DMS114 treated with DMSO at 0.1 percent for 48 hours (cell line): ENCODE results near the gene SPAG16.

Source experiments
- DNase-seq: peaks from one replicate; lab custom pipeline; 2025; ENCODE audit not compliant: unreplicated experiment; lab: John Stamatoyannopoulos, UW

The SPAG16 gene

GRCh38 chr2:213284105-213285090 is at the start of gene SPAG16:
Gene SPAG16 (plus strand): TSS chr2:213284464.
- DNase-seq, result peak; percentile 85

GRCh38 chr2:213234641-213235040 is 49.6 kb upstream of the SPAG16 start:
- DNase-seq, result no peak

GRCh38 chr2:213235741-213236140 is 48.5 kb upstream of the SPAG16 start:
- no peak for DNase-seq

- no peak for DNase-seq
Observed at GRCh38 chr2:213237251-213237650, 47.0 kb upstream of the SPAG16 start.

- DNase-seq, result no peak
Observed at GRCh38 chr2:213237787-213238186, 46.5 kb upstream of the SPAG16 start.

- no peak for DNase-seq
Observed at GRCh38 chr2:213238753-213239495, 45.3 kb upstream of the SPAG16 start.

- DNase-seq, result no peak
Observed at GRCh38 chr2:213241817-213242216, 42.4 kb upstream of the SPAG16 start.

- DNase-seq, result no peak
Observed at GRCh38 chr2:213242653-213243052, 41.6 kb upstream of the SPAG16 start.

GRCh38 chr2:213243189-213244044 is 40.8 kb upstream of the SPAG16 start:
- DNase-seq, result no peak

GRCh38 chr2:213246497-213247281 is 37.6 kb upstream of the SPAG16 start:
- DNase-seq, result peak; percentile 11

- no peak for DNase-seq
Observed at GRCh38 chr2:213247566-213247965, 36.7 kb upstream of the SPAG16 start.

GRCh38 chr2:213248637-213249036 is 35.6 kb upstream of the SPAG16 start:
- no peak for DNase-seq

- DNase-seq, result no peak
Observed at GRCh38 chr2:213249502-213249901, 34.8 kb upstream of the SPAG16 start.

GRCh38 chr2:213251618-213252017 is 32.6 kb upstream of the SPAG16 start:
- peak; percentile 50 for DNase-seq

GRCh38 chr2:213252206-213252605 is 32.1 kb upstream of the SPAG16 start:
- no peak for DNase-seq

GRCh38 chr2:213253162-213253561 is 31.1 kb upstream of the SPAG16 start:
- DNase-seq, result no peak

- DNase-seq, result no peak
Observed at GRCh38 chr2:213259266-213259665, 25.0 kb upstream of the SPAG16 start.

- no peak for DNase-seq
Observed at GRCh38 chr2:213261237-213261636, 23.0 kb upstream of the SPAG16 start.

- no peak for DNase-seq
Observed at GRCh38 chr2:213261715-213262114, 22.5 kb upstream of the SPAG16 start.

GRCh38 chr2:213265679-213266078 is 18.6 kb upstream of the SPAG16 start:
- no peak for DNase-seq
